Calu3 (cell line): Measurements from ENCODE around the gene SLC1A2. TPM values are rescaled to one million over a fixed set of nuclear protein-coding genes. Genes with fewer than 3 reads are reported as not detected.

Source experiments
- BruUV-seq: library from RNA; stranded (reverse); fragments of 400-500 nt; replicated peaks from 2 replicates; lab custom pipeline; 2021; lab: Mats Ljungman, UMichigan
- CTCF ChIA-PET: fragments of 300-600 bp; sonication (Branson Sonifier 250); formaldehyde crosslinking; loops from one replicate; lab custom pipeline; 2022; ENCODE audit warnings: antibody characterized with exemption; lab: Charles Lee
- DNase-seq: peaks from one replicate; pipeline ENCODE4 v3.0.0; 2022
- H3K27ac Mint-ChIP-seq: one replicate; pipeline ENCODE4 v1.8.0; 2022; ENCODE audit warnings: mixed read lengths; ENCODE audit not compliant: unreplicated experiment
- H3K27me3 Mint-ChIP-seq: one replicate; pipeline ENCODE4 v1.8.0; 2022; ENCODE audit warnings: mixed read lengths; ENCODE audit not compliant: unreplicated experiment
- H3K36me3 Mint-ChIP-seq: one replicate; pipeline ENCODE4 v1.8.0; 2022; ENCODE audit warnings: mild to moderate bottlenecking, moderate library complexity, mixed read lengths; ENCODE audit not compliant: insufficient read depth, unreplicated experiment
- H3K4me1 Mint-ChIP-seq: one replicate; pipeline ENCODE4 v1.8.0; 2022; ENCODE audit warnings: mild to moderate bottlenecking, low read depth, mixed read lengths; ENCODE audit not compliant: unreplicated experiment
- H3K4me3 Mint-ChIP-seq: one replicate; pipeline ENCODE4 v1.8.0; 2022; ENCODE audit warnings: mild to moderate bottlenecking, low read depth, moderate library complexity, mixed read lengths; ENCODE audit not compliant: unreplicated experiment
- H3K9me3 Mint-ChIP-seq: one replicate; pipeline ENCODE4 v1.8.0; 2022; ENCODE audit warnings: low read depth, mixed read lengths; ENCODE audit not compliant: unreplicated experiment
- CTCF ChIP-seq: fragments of 200-600 bp; IDR thresholded peaks from one replicate; pipeline ENCODE4 v1.8.0; 2022; ENCODE audit warnings: antibody characterized with exemption; ENCODE audit not compliant: unreplicated experiment
- intact Hi-C: fragments of 100-400 bp; cut with micrococcal nuclease; formaldehyde crosslinking; loops from one replicate; pipeline ENCODE4 v1.10.0; 2022; ENCODE audit not compliant: unreplicated experiment
- total RNA-seq: library from RNA; stranded (reverse); gene quantifications from 2 replicates; pipeline ENCODE4 v1.2.3, GENCODE V29; 2022

The SLC1A2 gene
- total RNA-seq, 1 experiment from 2014 or later: 0.40 TPM

- intact Hi-C loops: no loop called here
- Mint-ChIP-seq H3K4me3 (no peak overlapping the region), H3K4me1 (peaks cover 24% of the 10 kb centered on the region), H3K27ac (no peak overlapping the region), H3K36me3 (no peaks in the 10 kb centered on the region), H3K9me3 (peaks cover 7% of the 10 kb centered on the region), H3K27me3 (no peaks in the 10 kb centered on the region)
- DNase-seq: no peak
- BruUV-seq: no TSS peak
- CTCF ChIA-PET: no interaction called here
- no peak for TF ChIP-seq CTCF
Observed at GRCh38 chr11:35321111-35321510, 98.2 kb downstream of the SLC1A2 start.

GRCh38 chr11:35318977-35319925 lies 100.1 kb downstream of the SLC1A2 start:
- Mint-ChIP-seq H3K4me1 (peaks cover 24% of the 10 kb centered on the region), H3K36me3 (no peaks in the 10 kb centered on the region), H3K27ac (no peak overlapping the region), H3K27me3 (no peaks in the 10 kb centered on the region), H3K4me3 (no peak overlapping the region), H3K9me3 (peaks cover 4% of the 10 kb centered on the region)
- intact Hi-C loops: no loop called here
- CTCF ChIA-PET: no interaction called here
- DNase-seq: no peak
- no peak for TF ChIP-seq CTCF
- BruUV-seq: no TSS peak

- Mint-ChIP-seq H3K4me1 (peaks cover 15% of the 10 kb centered on the region), H3K27me3 (no peaks in the 10 kb centered on the region), H3K9me3 (peaks cover 4% of the 10 kb centered on the region), H3K27ac (no peak overlapping the region), H3K36me3 (no peaks in the 10 kb centered on the region), H3K4me3 (no peak overlapping the region)
- CTCF ChIA-PET: no interaction called here
- no peak for TF ChIP-seq CTCF
- DNase-seq: no peak
- no TSS peak for BruUV-seq
- intact Hi-C loops: no loop called here
Observed at GRCh38 chr11:35318309-35318708, 101.0 kb downstream of the SLC1A2 start.

- H3K9me3 Mint-ChIP-seq: peaks cover 4% of the 10 kb centered on the region
Observed at GRCh38 chr11:35317253-35317652, 102.1 kb downstream of the SLC1A2 start.

More at GRCh38 chr11:35317253-35317652, 102.1 kb downstream of the SLC1A2 start:
- TF ChIP-seq CTCF: no peak
- DNase-seq: no peak
- Mint-ChIP-seq H3K27me3 (no peaks in the 10 kb centered on the region), H3K36me3 (no peaks in the 10 kb centered on the region), H3K4me1 (peaks cover 5% of the 10 kb centered on the region), H3K4me3 (no peak overlapping the region), H3K27ac (no peak overlapping the region)
- CTCF ChIA-PET: no interaction called here
- no TSS peak for BruUV-seq
- intact Hi-C loops: no loop called here
